OCI-LY1 (cell line): ENCODE data around the gene BACH2.

ENCODE experiments used
- H2AFZ ChIP-seq: fragments of 200-600 bp; sonication (generic), shearing (Covaris generic); 2 replicates; pipeline ENCODE4 v1.6.0; 2014; ENCODE audit warnings: antibody characterized with exemption, mild to moderate bottlenecking, low read length
- H3F3A ChIP-seq: fragments of 200-600 bp; sonication (generic), shearing (Covaris generic); 2 replicates; pipeline ENCODE4 v1.6.0; 2014; ENCODE audit warnings: mild to moderate bottlenecking, antibody characterized with exemption, low read length, moderate library complexity; ENCODE audit not compliant: insufficient read depth
- H3K27ac ChIP-seq: fragments of 200-600 bp; sonication (generic); 2 replicates; pipeline ENCODE4 v1.5.1; 2014; ENCODE audit warnings: low read length, mixed run types, mild to moderate bottlenecking, low read depth; ENCODE audit not compliant: poor library complexity, severe bottlenecking
- H3K27me3 ChIP-seq: fragments of 200-600 bp; sonication (generic); 2 replicates; pipeline ENCODE4 v1.6.0; 2014; ENCODE audit warnings: antibody characterized with exemption, mild to moderate bottlenecking, low read length, moderate library complexity; ENCODE audit not compliant: insufficient read depth
- H3K36me3 ChIP-seq: fragments of 200-600 bp; sonication (generic); 2 replicates; pipeline ENCODE4 v1.6.1; 2014; ENCODE audit warnings: mild to moderate bottlenecking, antibody characterized with exemption, low read length, moderate library complexity, mixed read lengths; ENCODE audit not compliant: insufficient read depth
- H3K4me1 ChIP-seq: fragments of 200-600 bp; sonication (generic); 2 replicates; pipeline ENCODE4 v1.5.1; 2014; ENCODE audit warnings: mild to moderate bottlenecking, low read length, moderate library complexity; ENCODE audit not compliant: insufficient read depth, severe bottlenecking
- H3K4me2 ChIP-seq: fragments of 200-600 bp; sonication (generic), shearing (Covaris generic); 2 replicates; pipeline ENCODE4 v1.6.1; 2014; ENCODE audit warnings: low read length
- H3K4me3 ChIP-seq: fragments of 200-600 bp; sonication (generic); 2 replicates; pipeline ENCODE4 v1.5.1; 2014; ENCODE audit warnings: low read length, low read depth, mild to moderate bottlenecking, mixed read lengths; ENCODE audit not compliant: poor library complexity, severe bottlenecking
- H3K79me2 ChIP-seq: fragments of 200-600 bp; shearing (Covaris generic); 2 replicates; pipeline ENCODE4 v1.6.1; 2016; ENCODE audit warnings: mixed run types, low read length, mixed read lengths; ENCODE audit not compliant: insufficient read depth
- H3K9ac ChIP-seq: fragments of 200-600 bp; sonication (generic), shearing (Covaris generic); 2 replicates; pipeline ENCODE4 v1.6.1; 2014; ENCODE audit warnings: mild to moderate bottlenecking, low read length, mixed read lengths
- H3K9me2 ChIP-seq: fragments of 200-600 bp; sonication (generic), shearing (Covaris generic); 2 replicates; pipeline ENCODE4 v1.6.1; 2014; ENCODE audit warnings: low read depth, mild to moderate bottlenecking, low read length, mixed read lengths
- H3K9me3 ChIP-seq: fragments of 200-600 bp; shearing (Covaris generic); 2 replicates; pipeline ENCODE4 v1.6.1; 2014; ENCODE audit warnings: low read length, mixed read lengths
- H4K20me1 ChIP-seq: fragments of 200-600 bp; sonication (generic), shearing (Covaris generic); 2 replicates; pipeline ENCODE4 v1.6.0; 2016; ENCODE audit warnings: mild to moderate bottlenecking, low read length; ENCODE audit not compliant: insufficient read depth
- EZH2 ChIP-seq: fragments of 200-600 bp; sonication (generic), shearing (Covaris generic); IDR thresholded peaks from 2 replicates; pipeline ENCODE4 v1.8.0; 2017; ENCODE audit warnings: borderline replicate concordance, mixed run types, mild to moderate bottlenecking, antibody characterized with exemption, low read length, moderate library complexity, mixed read lengths
- TF ChIP-seq, protein P1 (sequence below): fragments of 200-600 bp; sonication (generic), shearing (Covaris generic); IDR thresholded peaks from 2 replicates; pipeline ENCODE4 v1.5.1; 2017; ENCODE audit warnings: mild to moderate bottlenecking, antibody characterized with exemption, low read length, moderate library complexity, mixed read lengths

The BACH2 gene

DNA sequence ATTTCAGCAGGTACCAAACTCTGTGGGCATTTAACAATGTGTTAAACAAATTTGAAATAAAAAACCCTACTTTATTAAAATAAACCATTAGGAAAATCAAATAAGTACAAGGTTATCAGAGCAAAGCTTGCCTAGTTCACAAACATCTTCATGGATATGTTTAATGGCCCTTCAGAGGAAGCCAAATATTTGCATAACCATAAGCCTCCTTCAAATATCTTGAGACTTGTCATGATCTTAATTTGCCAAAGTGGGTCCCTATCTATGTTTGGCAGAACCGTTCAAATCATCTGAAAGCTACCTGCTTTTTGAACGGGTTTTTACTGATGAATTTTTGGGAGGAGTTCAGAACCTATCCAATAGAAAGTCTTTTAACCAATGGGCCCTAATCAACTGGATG, 176.3 kb downstream of the BACH2 start:
- Histone ChIP-seq H3K4me2 (no peak overlapping the region), H3K27me3 (no peaks in the 10 kb centered on the region), H3K36me3 (peaks cover 81% of the 10 kb centered on the region), H3K27ac (no peak overlapping the region), H2AFZ (no peak overlapping the region), H4K20me1 (no peaks in the 10 kb centered on the region), H3K9me2 (no peaks in the 10 kb centered on the region), H3K9ac (no peak overlapping the region), H3F3A (no peaks in the 10 kb centered on the region), H3K4me1 (peaks cover 44% of the 10 kb centered on the region), H3K4me3 (no peak overlapping the region), H3K9me3 (no peaks in the 10 kb centered on the region), H3K79me2 (peaks cover 91% of the 10 kb centered on the region)
- TF ChIP-seq, protein P1, sequence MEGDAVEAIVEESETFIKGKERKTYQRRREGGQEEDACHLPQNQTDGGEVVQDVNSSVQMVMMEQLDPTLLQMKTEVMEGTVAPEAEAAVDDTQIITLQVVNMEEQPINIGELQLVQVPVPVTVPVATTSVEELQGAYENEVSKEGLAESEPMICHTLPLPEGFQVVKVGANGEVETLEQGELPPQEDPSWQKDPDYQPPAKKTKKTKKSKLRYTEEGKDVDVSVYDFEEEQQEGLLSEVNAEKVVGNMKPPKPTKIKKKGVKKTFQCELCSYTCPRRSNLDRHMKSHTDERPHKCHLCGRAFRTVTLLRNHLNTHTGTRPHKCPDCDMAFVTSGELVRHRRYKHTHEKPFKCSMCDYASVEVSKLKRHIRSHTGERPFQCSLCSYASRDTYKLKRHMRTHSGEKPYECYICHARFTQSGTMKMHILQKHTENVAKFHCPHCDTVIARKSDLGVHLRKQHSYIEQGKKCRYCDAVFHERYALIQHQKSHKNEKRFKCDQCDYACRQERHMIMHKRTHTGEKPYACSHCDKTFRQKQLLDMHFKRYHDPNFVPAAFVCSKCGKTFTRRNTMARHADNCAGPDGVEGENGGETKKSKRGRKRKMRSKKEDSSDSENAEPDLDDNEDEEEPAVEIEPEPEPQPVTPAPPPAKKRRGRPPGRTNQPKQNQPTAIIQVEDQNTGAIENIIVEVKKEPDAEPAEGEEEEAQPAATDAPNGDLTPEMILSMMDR = no peak
- no peak for TF ChIP-seq EZH2

DNA sequence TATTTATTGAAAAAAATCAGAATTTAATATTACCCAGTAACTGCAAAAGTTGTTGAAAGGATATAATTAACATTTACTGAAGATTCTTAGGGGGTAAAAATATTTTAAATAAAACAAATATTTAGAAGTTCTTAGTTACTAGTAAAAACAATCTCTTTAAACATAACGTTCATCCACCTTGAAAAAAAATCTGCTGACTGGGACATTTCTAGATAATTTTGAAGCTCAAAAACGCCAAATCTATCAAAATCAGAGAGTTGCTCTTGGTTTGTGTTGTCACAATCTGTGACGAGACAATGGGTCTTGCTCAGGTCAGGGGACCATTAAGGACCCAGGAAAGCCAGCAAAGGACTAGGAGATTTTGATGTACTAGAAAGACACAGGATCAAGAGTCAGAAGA, 177.0 kb downstream of the BACH2 start:
- H3K27me3 ChIP-seq = no peaks in the 10 kb centered on the region
- H3K79me2 ChIP-seq = peaks cover 91% of the 10 kb centered on the region
- no peak overlapping the region for H3K4me2 ChIP-seq
- H3K9ac ChIP-seq = no peak overlapping the region
- H2AFZ ChIP-seq = no peak overlapping the region
- peaks cover 37% of the 10 kb centered on the region for H3K4me1 ChIP-seq
- peaks cover 81% of the 10 kb centered on the region for H3K36me3 ChIP-seq
- H3K27ac ChIP-seq = no peak overlapping the region
- no peaks in the 10 kb centered on the region for H3F3A ChIP-seq
- H4K20me1 ChIP-seq = no peaks in the 10 kb centered on the region
- no peak for TF ChIP-seq EZH2
- TF ChIP-seq, protein P1 = no peak
- H3K9me3 ChIP-seq = 0 out of 2 replicates have a peak, but pooled peaks cover under 1% of the 10 kb centered on the region
- H3K9me2 ChIP-seq = no peaks in the 10 kb centered on the region
- H3K4me3 ChIP-seq = no peak overlapping the region

DNA sequence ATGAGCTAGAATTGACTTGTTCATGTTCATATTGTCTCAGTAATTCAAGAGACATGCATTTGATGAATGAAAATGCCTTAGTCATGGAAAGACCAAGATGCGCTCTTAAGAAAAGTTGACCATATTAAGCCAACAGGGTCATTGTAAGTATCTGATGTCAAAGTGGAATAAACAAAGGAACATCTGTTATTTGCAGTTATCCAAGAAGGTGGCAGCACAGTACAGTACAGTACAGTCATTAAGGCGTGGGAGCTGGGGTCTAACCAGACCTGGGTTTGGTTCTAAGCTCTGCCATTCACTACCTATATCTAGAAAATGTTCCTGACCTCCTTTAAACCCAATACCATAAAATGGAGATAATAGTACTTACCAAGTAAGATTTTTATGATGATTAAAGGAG, 178.1 kb downstream of the BACH2 start:
- Histone ChIP-seq H3K9me2 (no peaks in the 10 kb centered on the region), H2AFZ (no peak overlapping the region), H3F3A (no peaks in the 10 kb centered on the region), H4K20me1 (no peaks in the 10 kb centered on the region), H3K27me3 (no peaks in the 10 kb centered on the region), H3K79me2 (peaks cover 92% of the 10 kb centered on the region), H3K36me3 (peaks cover 83% of the 10 kb centered on the region), H3K4me2 (no peak overlapping the region), H3K4me3 (no peak overlapping the region), H3K4me1 (peaks cover 27% of the 10 kb centered on the region), H3K9me3 (0 out of 2 replicates have a peak, but pooled peaks cover 3% of the 10 kb centered on the region), H3K27ac (no peak overlapping the region), H3K9ac (no peak overlapping the region)
- TF ChIP-seq, protein P1 = no peak
- TF ChIP-seq EZH2 = no peak
